GM23248 (cell line): ENCODE data around the gene MAP3K9.

Experiments used
- EZH2 ChIP-seq: fragments of 200-600 bp; sonication (generic); IDR thresholded peaks from 2 replicates; pipeline ENCODE4 v1.6.1; 2018; ENCODE audit warnings: antibody characterized with exemption, mild to moderate bottlenecking; ENCODE audit not compliant: insufficient read depth, poor library complexity, severe bottlenecking
- EZH2phosphoT487 ChIP-seq: fragments of 200-600 bp; sonication (generic); IDR thresholded peaks from 2 replicates; pipeline ENCODE4 v1.6.1; 2018; ENCODE audit warnings: antibody characterized with exemption, moderate library complexity, mild to moderate bottlenecking, low read depth; ENCODE audit not compliant: insufficient read depth

GRCh38 chr14:70724944-70725343 lies 84.4 kb downstream of the MAP3K9 start:
- TF ChIP-seq EZH2 (no peak), EZH2phosphoT487 (no peak)
